Left ventricle myocardium superior (tissue), 1 donor: ENCODE measurements around the gene KIF1A. TPM values are rescaled to one million over a fixed set of nuclear protein-coding genes. Genes with fewer than 3 reads are reported as not detected.
"Not testable (repeated sequence)": the region's sequence is repeated elsewhere in the genome, so short reads cannot be mapped to it uniquely, and the experiment has no call there.

ENCODE experiments used
- ATAC-seq: fragments of 200-7000 bp; cut with Tn5 transposase; one replicate; pipeline ENCODE4 v1.9.1; 2020; ENCODE audit warnings: mild to moderate bottlenecking, moderate library complexity
- DNase-seq: peaks from one replicate; pipeline ENCODE4 v3.0.0-alpha.2; 2020
- intact Hi-C: fragments of 100-400 bp; cut with micrococcal nuclease; formaldehyde crosslinking; loops from one replicate; pipeline ENCODE4 v1.11.0; 2022
- total RNA-seq: library from RNA; stranded (reverse); fragmentation: NEBNext Ultra II Directional; extraction: Animal tissue kit (Norgen Biotek cat#: 25700); gene quantifications from one replicate; pipeline ENCODE4 v1.2.1, GENCODE V29; 2021
- donor health status: DM: no; HTN: yes; CAD: no; lungs with severe emphysema.

KIF1A gene
- total RNA-seq, 1 donor from 2014 or later = 1.6 TPM

- DNase-seq (no peak), ATAC-seq (no peak)
- intact Hi-C loops = no loop called here
Measured at GRCh38 chr2:240850756-240851077, 30.7 kb upstream of the KIF1A start.

- ATAC-seq (no peak), DNase-seq (no peak)
- intact Hi-C loops = no loop called here
Measured at GRCh38 chr2:240850026-240850425, 30.0 kb upstream of the KIF1A start.

- DNase-seq (no peak), ATAC-seq (no peak)
- intact Hi-C loops = no loop called here
Measured at GRCh38 chr2:240848900-240849680, 29.1 kb upstream of the KIF1A start.

- intact Hi-C loops = no loop called here
- no peak for ATAC-seq
- DNase-seq = no peak
Measured at GRCh38 chr2:240847817-240848216, 27.8 kb upstream of the KIF1A start.

- peak; percentile 66 for ATAC-seq
- intact Hi-C loops = no loop called here
- peak; percentile 77 for DNase-seq
Measured at GRCh38 chr2:240846873-240847595, 27.0 kb upstream of the KIF1A start.

- ATAC-seq, intact Hi-C loops, DNase-seq: not testable (repeated sequence)
Measured at GRCh38 chr2:240846309-240846708, 26.3 kb upstream of the KIF1A start.

- ATAC-seq (peak; percentile 81), DNase-seq (peak; percentile 52)
- intact Hi-C loops = no loop called here
Measured at GRCh38 chr2:240840435-240841060, 20.5 kb upstream of the KIF1A start.

- intact Hi-C loops = no loop called here
- ATAC-seq = no peak
- DNase-seq = no peak
Measured at GRCh38 chr2:240839152-240840143, 19.4 kb upstream of the KIF1A start.

GRCh38 chr2:240837621-240838020 is 17.6 kb upstream of the KIF1A start:
- intact Hi-C loops = no loop called here
- ATAC-seq (no peak), DNase-seq (no peak)

GRCh38 chr2:240836781-240837467 is 16.9 kb upstream of the KIF1A start:
- DNase-seq (peak; percentile 79), ATAC-seq (peak; percentile 60)
- intact Hi-C loops = no loop called here

- ATAC-seq (no peak), DNase-seq (no peak)
- intact Hi-C loops = no loop called here
Measured at GRCh38 chr2:240835528-240835927, 15.5 kb upstream of the KIF1A start.

GRCh38 chr2:240834377-240834975 is 14.5 kb upstream of the KIF1A start:
- intact Hi-C loops = no loop called here
- ATAC-seq (no peak), DNase-seq (no peak)

GRCh38 chr2:240833724-240834285 is 13.8 kb upstream of the KIF1A start:
- intact Hi-C loops = no loop called here
- no peak for DNase-seq
- ATAC-seq = peak; percentile 18

GRCh38 chr2:240832921-240833494 is 13.0 kb upstream of the KIF1A start:
- no peak for DNase-seq
- intact Hi-C loops = no loop called here
- ATAC-seq = no peak

GRCh38 chr2:240832205-240832727 is 12.2 kb upstream of the KIF1A start:
- peak; percentile 92 for DNase-seq
- intact Hi-C loops = no loop called here
- peak; percentile 85 for ATAC-seq

GRCh38 chr2:240831594-240832204 is 11.7 kb upstream of the KIF1A start:
- ATAC-seq = no peak
- intact Hi-C loops = no loop called here
- DNase-seq = no peak

GRCh38 chr2:240825476-240825875 is 5.5 kb upstream of the KIF1A start:
- ATAC-seq (no peak), DNase-seq (no peak)
- intact Hi-C loops = no loop called here
